IPS-20b (cell line): ENCODE data around the gene KCNQ1.

Experiments used
- H3K27ac ChIP-seq: one replicate; pipeline ENCODE4 v1.5.1; 2013; ENCODE audit warnings: low read length
- H3K27me3 ChIP-seq: 2 replicates; pipeline ENCODE4 v1.6.1; 2013; ENCODE audit warnings: mild to moderate bottlenecking, low read length, inconsistent platforms; ENCODE audit not compliant: insufficient read depth
- H3K36me3 ChIP-seq: 2 replicates; pipeline ENCODE4 v1.6.1; 2013; ENCODE audit warnings: low read depth, mild to moderate bottlenecking, inconsistent platforms, low read length, moderate library complexity; ENCODE audit not compliant: insufficient read depth
- H3K4me1 ChIP-seq: 2 replicates; pipeline ENCODE4 v1.6.1; 2013; ENCODE audit warnings: mild to moderate bottlenecking, control low read depth, inconsistent platforms, low read length, moderate library complexity; ENCODE audit not compliant: insufficient read depth
- H3K4me3 ChIP-seq: 2 replicates; pipeline ENCODE4 v1.5.1; 2013; ENCODE audit warnings: mild to moderate bottlenecking, low read length, inconsistent platforms
- H3K9ac ChIP-seq: 2 replicates; pipeline ENCODE4 v1.6.1; 2013; ENCODE audit warnings: low read depth, mild to moderate bottlenecking, inconsistent platforms, low read length, moderate library complexity
- H3K9me3 ChIP-seq: 2 replicates; pipeline ENCODE4 v1.6.1; 2013; ENCODE audit warnings: mild to moderate bottlenecking, low read depth, low read length, inconsistent platforms; ENCODE audit not compliant: insufficient read depth

Gene KCNQ1

DNA sequence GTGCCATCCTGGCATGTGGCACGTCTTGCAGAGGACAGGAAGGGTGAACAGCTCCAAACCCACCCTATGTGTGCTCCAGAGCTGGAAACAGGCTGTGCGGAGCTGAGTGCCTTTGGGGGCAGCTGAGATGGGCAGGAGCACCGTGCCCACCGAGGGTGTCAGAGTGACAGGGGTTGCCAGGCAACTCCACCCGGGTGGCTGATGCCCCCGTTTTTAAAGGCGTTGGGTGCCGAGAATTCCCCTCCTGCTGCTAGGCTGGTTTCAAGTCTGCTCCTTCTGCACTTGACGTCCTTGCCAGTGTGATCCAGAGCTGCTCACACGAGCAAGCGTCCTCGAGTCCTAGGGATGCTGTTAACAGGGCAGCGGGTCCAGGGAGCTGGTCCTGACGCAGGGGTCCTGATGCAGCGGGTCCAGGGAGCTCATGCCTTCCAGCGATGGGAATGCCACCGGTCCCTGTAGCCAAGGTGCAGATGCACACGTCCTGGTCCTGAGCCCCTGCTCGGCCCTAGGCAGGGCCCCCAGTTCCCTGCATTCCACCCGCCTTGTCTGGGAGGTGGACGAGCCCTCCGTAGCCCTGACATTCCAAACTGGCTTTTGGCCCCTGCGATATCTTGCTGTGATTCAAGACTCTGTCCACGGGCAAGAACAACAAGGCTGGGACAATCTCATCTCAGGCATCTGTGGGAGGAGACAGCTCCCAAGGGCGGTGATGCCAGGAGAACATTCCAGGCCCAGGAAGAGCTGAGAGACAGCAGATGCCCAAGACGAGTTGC lies 4.9 kb downstream of the KCNQ1 start:
- Histone ChIP-seq H3K9ac (no peak overlapping the region), H3K9me3 (no peaks in the 10 kb centered on the region), H3K4me1 (no peaks in the 10 kb centered on the region), H3K27me3 (peaks cover 95% of the 10 kb centered on the region), H3K27ac (no peak overlapping the region), H3K36me3 (no peaks in the 10 kb centered on the region), H3K4me3 (no peak overlapping the region)

DNA sequence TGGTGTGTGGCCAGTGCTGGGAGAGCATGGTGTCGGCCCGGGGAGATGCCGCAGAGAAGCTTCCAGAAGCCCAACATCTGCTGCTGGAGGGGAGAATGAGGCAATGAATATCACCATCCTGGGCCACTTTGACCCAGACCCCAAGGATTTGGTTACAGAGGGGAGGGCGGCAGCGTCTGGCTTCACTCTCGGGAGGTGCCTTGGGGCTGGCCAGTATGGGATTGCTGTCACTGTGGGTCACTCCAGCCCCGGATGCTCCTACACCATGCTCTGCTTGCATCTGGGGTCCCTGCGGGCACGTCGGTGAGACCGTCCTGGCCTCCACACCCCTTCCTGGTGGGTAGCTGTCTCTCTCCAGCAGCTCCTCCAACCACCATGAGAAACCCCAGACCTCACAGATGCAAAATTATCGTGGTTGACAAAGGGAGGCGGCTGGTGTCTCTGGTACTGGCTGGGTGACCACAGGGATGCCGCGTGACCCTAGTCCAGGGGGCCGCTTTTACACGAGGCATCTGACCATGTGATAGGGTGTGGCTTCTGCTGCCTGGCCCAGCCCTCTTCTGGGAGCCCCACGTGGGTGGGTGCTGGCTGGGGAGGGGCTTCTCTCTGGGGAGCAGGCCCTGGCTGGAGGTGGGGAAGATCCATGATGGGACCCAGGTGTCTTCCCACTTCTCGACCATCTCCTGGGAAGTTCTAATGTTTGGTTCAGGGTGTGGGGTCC lies 5.7 kb downstream of the KCNQ1 start:
- Histone ChIP-seq H3K4me3 (no peak overlapping the region), H3K9me3 (no peaks in the 10 kb centered on the region), H3K9ac (no peak overlapping the region), H3K27ac (no peak overlapping the region), H3K36me3 (no peaks in the 10 kb centered on the region), H3K4me1 (no peaks in the 10 kb centered on the region), H3K27me3 (peaks cover 97% of the 10 kb centered on the region)

DNA sequence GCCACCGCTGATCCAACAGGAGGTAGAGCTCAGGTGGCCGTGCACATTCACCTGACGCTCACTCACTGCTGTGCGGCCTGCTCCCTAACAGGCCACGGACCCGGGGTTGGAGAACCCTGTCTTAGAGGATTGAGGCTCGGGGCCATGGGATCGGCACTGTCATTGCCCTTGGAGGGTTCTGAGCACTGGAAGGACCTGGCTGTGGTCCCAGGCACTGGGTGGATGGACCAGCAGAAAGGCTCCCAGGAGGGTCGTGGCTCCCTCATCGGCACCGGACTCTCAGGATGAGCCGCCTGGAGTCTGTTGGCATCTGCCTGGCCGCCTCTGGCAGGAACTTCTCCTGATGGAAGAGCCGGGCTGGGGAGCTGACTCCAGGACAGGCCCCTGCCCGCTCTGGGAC lies 6.5 kb downstream of the KCNQ1 start:
- H3K9me3 ChIP-seq = no peaks in the 10 kb centered on the region
- no peak overlapping the region for H3K9ac ChIP-seq
- H3K4me3 ChIP-seq = no peak overlapping the region
- peaks cover 94% of the 10 kb centered on the region for H3K27me3 ChIP-seq
- no peaks in the 10 kb centered on the region for H3K4me1 ChIP-seq
- no peaks in the 10 kb centered on the region for H3K36me3 ChIP-seq
- H3K27ac ChIP-seq = no peak overlapping the region

DNA sequence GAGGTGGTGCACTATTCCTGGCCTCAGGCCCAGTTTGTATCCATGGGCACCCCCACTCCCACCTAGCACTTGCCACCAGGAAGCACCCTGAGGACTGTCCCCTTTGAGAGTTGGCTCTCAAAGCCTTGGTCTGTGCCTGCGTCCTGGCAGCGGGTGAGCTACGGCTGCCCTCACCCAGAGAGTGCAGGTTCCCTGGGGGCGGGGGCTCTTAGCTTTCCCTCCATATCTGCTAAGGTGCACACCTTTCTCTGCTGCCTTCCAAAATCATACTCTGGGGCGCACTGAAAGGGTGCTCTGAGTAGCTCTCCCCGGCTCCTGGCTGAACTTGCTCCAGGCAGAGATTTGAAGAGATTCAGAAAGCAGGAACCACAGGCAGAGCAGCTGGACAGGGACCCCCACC lies 7.1 kb downstream of the KCNQ1 start:
- H3K4me3 ChIP-seq = no peak overlapping the region
- H3K9ac ChIP-seq = no peak overlapping the region
- H3K27me3 ChIP-seq = peaks cover 88% of the 10 kb centered on the region
- H3K4me1 ChIP-seq = no peaks in the 10 kb centered on the region
- no peaks in the 10 kb centered on the region for H3K36me3 ChIP-seq
- H3K27ac ChIP-seq = no peak overlapping the region
- H3K9me3 ChIP-seq = no peaks in the 10 kb centered on the region

DNA sequence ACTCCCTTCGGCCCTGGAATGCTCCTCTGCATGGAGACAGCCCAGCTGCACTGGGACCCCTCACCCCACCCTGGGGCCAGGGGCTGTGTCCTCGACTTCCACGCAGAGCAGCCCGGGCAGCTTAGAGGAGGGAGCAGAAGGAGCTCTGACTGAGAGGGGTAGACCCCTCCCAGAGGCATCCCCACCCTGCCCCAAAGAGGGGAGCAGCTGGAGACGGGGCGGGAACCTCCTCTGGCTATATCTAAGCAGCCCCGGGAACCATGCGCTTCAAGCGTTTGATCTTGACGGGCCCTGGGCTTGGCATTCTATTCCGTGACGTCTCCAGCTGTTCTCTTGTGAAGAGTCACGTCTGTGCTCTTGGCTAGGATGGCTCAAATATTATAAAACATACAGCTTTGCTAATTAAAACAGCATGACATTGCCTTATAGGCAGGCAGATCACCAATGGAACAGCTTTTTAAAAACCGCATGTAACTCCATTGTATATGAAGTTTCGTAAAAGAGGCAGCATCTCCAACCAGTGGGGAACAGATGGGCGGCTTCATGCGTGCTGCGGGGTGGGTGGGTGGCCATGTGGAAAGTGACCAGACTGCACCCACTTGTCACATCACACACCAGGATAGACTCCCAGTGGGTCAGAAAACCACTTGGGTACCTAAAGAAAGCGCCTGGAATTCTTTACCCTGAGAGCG lies 7.7 kb downstream of the KCNQ1 start:
- H3K36me3 ChIP-seq = no peaks in the 10 kb centered on the region
- no peaks in the 10 kb centered on the region for H3K4me1 ChIP-seq
- H3K27ac ChIP-seq = no peak overlapping the region
- H3K4me3 ChIP-seq = no peak overlapping the region
- peaks cover 85% of the 10 kb centered on the region for H3K27me3 ChIP-seq
- no peak overlapping the region for H3K9ac ChIP-seq
- no peaks in the 10 kb centered on the region for H3K9me3 ChIP-seq

DNA sequence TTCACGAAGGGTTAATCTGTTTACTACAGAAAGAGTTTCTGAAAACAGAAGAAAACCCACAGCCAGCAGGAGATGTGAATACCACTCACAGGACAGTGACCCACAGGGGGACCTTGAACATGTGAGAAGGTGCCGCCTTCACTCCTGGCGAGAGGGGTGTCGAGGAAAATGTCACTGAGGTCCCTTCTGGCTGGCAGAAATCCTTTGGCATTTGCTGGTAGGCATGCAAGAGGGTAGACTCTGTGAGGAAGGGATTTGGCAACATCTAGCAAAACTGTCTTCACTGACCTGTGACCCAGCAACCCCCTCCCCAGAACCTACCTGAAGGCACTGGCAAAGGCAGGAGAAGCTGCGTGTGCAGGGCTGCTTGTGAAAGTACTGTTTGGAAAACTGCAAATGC lies 8.6 kb downstream of the KCNQ1 start:
- H3K9ac ChIP-seq = no peak overlapping the region
- H3K4me3 ChIP-seq = no peak overlapping the region
- peaks cover 85% of the 10 kb centered on the region for H3K27me3 ChIP-seq
- H3K36me3 ChIP-seq = no peaks in the 10 kb centered on the region
- no peak overlapping the region for H3K27ac ChIP-seq
- no peaks in the 10 kb centered on the region for H3K9me3 ChIP-seq
- H3K4me1 ChIP-seq = no peaks in the 10 kb centered on the region

DNA sequence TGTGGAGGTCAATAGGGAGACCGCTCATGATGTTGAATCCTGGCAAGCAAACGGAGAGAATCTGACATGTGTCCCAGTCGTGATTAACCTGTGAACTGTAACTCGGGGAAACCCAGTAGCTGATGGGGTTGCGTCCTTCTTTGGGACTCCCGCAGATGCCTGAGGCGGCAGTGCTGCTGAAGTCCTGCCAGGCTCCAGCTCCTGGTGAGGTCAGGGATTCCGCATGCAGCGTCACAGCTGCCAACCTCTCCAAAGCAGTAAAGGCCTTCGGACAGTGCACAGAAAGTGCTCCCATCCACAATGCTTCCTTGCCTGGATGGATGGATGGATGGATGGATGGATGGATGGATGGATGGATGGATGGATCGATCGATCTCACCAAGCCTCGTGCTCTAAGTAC lies 13.5 kb downstream of the KCNQ1 start:
- H3K4me1 ChIP-seq = no peaks in the 10 kb centered on the region
- no peaks in the 10 kb centered on the region for H3K36me3 ChIP-seq
- no peak overlapping the region for H3K9ac ChIP-seq
- peaks cover 47% of the 10 kb centered on the region for H3K27me3 ChIP-seq
- H3K9me3 ChIP-seq = no peaks in the 10 kb centered on the region
- no peak overlapping the region for H3K4me3 ChIP-seq
- H3K27ac ChIP-seq = no peak overlapping the region

DNA sequence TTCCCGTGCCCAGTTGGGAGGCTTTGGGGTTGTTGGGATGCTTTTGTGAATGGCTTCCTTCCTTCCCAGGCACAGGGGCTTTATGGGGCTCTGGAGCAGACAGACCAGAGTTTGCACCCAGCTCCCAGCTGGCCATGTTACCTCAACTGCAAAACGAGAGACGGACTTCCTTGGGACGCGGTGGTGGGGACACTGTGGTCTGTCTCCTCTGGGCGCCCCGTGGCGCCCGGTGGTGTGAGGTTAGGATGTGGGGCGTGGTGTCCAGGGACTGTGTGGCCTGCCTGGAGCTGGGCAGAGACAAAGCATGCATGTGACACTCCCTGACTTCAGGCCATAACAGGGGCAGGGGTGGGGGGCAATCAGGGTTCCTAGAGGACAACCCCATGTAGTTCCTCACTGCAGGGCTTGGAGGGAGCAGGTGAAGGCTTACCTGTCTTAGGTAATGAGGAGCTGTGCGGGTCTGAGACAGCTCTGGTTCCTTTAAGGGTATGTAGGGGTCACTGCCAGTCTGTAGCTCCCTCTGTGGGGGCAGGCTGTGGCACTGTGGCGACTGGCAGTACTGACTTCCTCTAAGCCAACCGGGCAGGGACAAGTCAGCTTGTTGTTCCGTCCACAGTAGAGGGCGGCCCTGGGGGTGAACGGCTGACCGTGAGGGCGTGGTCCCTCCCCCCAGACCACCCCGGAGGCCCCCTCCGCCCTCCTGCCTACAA lies 14.4 kb downstream of the KCNQ1 start:
- H3K9ac ChIP-seq = no peak overlapping the region; the same call in 1 of the 2 replicates
- no peak overlapping the region for H3K27ac ChIP-seq
- H3K4me3 ChIP-seq = no peak overlapping the region
- H3K4me1 ChIP-seq = no peaks in the 10 kb centered on the region
- H3K27me3 ChIP-seq = peaks cover 38% of the 10 kb centered on the region
- no peaks in the 10 kb centered on the region for H3K9me3 ChIP-seq
- no peaks in the 10 kb centered on the region for H3K36me3 ChIP-seq

DNA sequence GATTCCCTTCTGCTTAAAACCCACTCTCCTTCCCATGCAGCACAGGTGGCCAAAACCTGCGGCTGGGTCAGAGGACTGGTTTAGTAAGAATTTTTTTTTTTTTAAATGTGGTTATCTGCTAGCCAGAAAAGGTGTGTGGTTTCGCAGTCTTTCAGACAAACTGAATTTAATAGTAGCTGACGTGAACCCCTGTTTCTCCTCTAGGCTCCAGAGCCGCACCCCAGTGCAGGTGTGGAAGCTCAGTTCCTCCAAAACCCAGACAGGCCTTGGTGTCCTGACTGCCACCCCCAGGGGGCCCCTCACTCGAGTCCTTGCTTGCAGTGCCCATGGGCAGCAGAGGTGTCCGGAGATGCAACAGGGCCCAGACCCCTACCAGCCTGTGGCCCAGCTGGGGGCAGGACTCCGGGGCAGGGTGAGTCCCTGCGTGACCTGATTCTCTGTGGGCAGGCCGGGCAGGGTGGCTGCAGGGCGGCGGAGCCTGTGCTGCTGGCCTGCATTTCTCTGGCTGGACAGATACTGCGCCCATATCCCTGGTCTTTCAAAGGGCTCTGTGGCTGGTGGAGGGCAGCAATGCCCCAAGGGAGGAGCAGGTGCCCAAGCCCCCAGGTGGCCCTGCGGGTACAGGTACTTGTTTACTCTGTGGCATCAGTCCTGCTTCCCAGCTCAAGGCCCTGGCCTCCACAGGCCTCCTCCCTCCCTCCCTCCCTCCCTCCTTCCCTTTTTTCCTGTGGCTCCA lies 15.2 kb downstream of the KCNQ1 start:
- H3K9me3 ChIP-seq = no peaks in the 10 kb centered on the region
- H3K27ac ChIP-seq = no peak overlapping the region
- H3K4me3 ChIP-seq = no peak overlapping the region
- peaks cover 31% of the 10 kb centered on the region for H3K27me3 ChIP-seq
- no peaks in the 10 kb centered on the region for H3K4me1 ChIP-seq
- H3K36me3 ChIP-seq = no peaks in the 10 kb centered on the region
- H3K9ac ChIP-seq = no peak overlapping the region

DNA sequence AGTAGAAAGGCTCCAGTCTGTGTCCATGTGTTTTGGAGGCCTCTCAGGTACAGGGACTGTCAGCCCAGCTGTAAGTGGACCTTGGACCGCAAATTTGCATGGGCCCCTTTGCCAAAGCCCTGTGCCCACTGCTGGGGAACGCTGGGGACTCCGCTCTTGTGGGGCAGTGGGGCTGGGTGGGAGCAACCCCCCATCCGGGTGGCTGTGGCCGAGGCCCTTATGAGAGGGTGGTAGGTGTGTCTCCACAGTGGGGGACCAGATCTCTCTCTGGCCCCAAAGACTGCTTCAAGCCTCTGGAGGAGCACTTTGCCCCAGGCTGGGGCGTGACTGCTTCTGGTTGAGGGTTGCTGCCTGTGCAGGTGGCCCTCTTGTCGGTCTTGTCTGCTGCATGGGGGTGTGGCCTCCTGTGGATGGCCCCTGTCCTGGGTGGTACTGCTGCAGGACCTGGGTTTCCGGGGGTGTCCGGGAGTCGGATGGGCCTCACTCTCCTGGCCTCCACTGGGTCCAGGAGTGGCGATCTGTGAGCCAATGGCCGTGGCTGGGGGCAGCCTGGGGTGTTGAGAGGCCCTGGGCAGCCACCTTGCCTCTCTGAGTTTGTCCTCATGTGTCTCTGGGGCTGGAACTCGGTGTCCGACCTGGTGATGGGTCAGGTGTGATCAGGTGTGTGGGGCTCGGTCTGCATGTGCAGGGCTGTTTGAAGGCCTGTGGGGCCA lies 15.9 kb downstream of the KCNQ1 start:
- H3K9ac ChIP-seq = no peak overlapping the region
- H3K9me3 ChIP-seq = no peaks in the 10 kb centered on the region
- H3K27ac ChIP-seq = no peak overlapping the region
- peaks cover 25% of the 10 kb centered on the region for H3K27me3 ChIP-seq
- H3K36me3 ChIP-seq = no peaks in the 10 kb centered on the region
- H3K4me1 ChIP-seq = no peaks in the 10 kb centered on the region
- no peak overlapping the region for H3K4me3 ChIP-seq
